K562 (cell line): ENCODE data around the gene SLX4IP. TPM values are rescaled to one million over a fixed set of nuclear protein-coding genes. Genes with fewer than 3 reads are reported as not detected.
A peak's percentile ranks its signal among the peaks of the same experiment; 100 is the strongest.

Source experiments
- ATAC-seq: fragments of 200-7000 bp; cut with Tn5 transposase; 3 replicates; pipeline ENCODE4 v1.9.1; 2020; ENCODE audit warnings: moderate library complexity
- BruUV-seq: library from RNA; stranded (reverse); fragments of 400-500 nt; replicated peaks from 2 replicates; lab custom pipeline; 2021; lab: Mats Ljungman, UMichigan
- CTCF ChIA-PET: fragments of 300-600 bp; formaldehyde crosslinking; extraction: SDS; loops from one replicate; lab custom pipeline; 2021; ENCODE audit warnings: low intra/inter-chr PET ratio; lab: Yijun Ruan, JAX
- POLR2A ChIA-PET: fragments of 300-600, 350-650 bp; sonication (Branson Sonifier 250); formaldehyde crosslinking; extraction: SDS; loops from one replicate; lab custom pipeline; 2021; ENCODE audit warnings: antibody characterized with exemption, inconsistent platforms; lab: Yijun Ruan, JAX
- DNase-seq, 4 experiments: peaks; one replicate each; pipeline versions ENCODE4 v3.0.0 to v3.0.0-alpha.2; 2011 to 2018; ENCODE audit warnings: low spot score in 3 of 4, mixed read lengths in 3 of 4; ENCODE audit errors: extremely low read depth in 1 of 4
- FAIRE-seq: peaks from 2 replicates; lab custom pipeline; 2011; peaks lifted over from hg19 to GRCh38; lab: Jason Lieb, UNC
- H2AFZ ChIP-seq: 2 replicates; pipeline ENCODE4 v1.6.0; 2011; ENCODE audit warnings: low read depth, low read length, control low read depth, inconsistent platforms
- H3K27ac ChIP-seq: fragments of 200-600 bp; 3 replicates; pipeline ENCODE4 v1.8.0; 2011; ENCODE audit warnings: low read depth, mild to moderate bottlenecking, control low read depth, inconsistent platforms, low read length, moderate library complexity, mixed read lengths; ENCODE audit errors: extremely low read depth
- H3K27me3 ChIP-seq, 2 experiments: fragments of 300-600 bp in 1 of 2; 2 replicates in 1 of 2; 3 replicates in 1 of 2; pipeline versions ENCODE4 v1.6.0 to v1.8.0; 2011; ENCODE audit warnings: inconsistent platforms in 2 of 2, low read length in 2 of 2, mild to moderate bottlenecking in 1 of 2, mixed read lengths in 1 of 2, moderate library complexity in 1 of 2; ENCODE audit not compliant: control insufficient read depth in 2 of 2, insufficient read depth in 2 of 2
- H3K36me3 ChIP-seq: fragments of 300-600 bp; 3 replicates; pipeline ENCODE4 v1.8.0; 2011; ENCODE audit warnings: mild to moderate bottlenecking, low read length, inconsistent platforms; ENCODE audit not compliant: control insufficient read depth, insufficient read depth
- H3K4me1 ChIP-seq, 2 experiments: fragments of 200-600 bp in 1 of 2; replicated peaks in 1 of 2; 2 replicates in 1 of 2; 3 replicates in 1 of 2; pipeline versions ENCODE4 v1.5.1 to v1.8.0; 2011; ENCODE audit warnings: inconsistent platforms in 2 of 2, low read length in 2 of 2, mild to moderate bottlenecking in 1 of 2, mixed read lengths in 1 of 2, moderate library complexity in 1 of 2; ENCODE audit not compliant: control insufficient read depth in 2 of 2, insufficient read depth in 2 of 2
- H3K4me2 ChIP-seq: 2 replicates; pipeline ENCODE4 v1.6.1; 2011; ENCODE audit warnings: low read length, control low read depth, inconsistent platforms, mixed read lengths; ENCODE audit not compliant: insufficient read depth
- H3K4me3 ChIP-seq: fragments of 200-600 bp; sonication (generic), shearing (Covaris generic); 2 replicates; pipeline ENCODE4 v1.5.1; 2016; ENCODE audit warnings: control low read depth, inconsistent platforms
- H3K79me2 ChIP-seq: fragments of 200-600 bp; 3 replicates; pipeline ENCODE4 v1.8.0; 2011; ENCODE audit warnings: low read length, inconsistent platforms; ENCODE audit not compliant: control insufficient read depth, insufficient read depth
- H3K9ac ChIP-seq, 2 experiments: 2 replicates each; pipeline versions ENCODE4 v1.6.0 to v1.6.1; 2011; ENCODE audit warnings: low read depth in 2 of 2, low read length in 2 of 2, control low read depth in 1 of 2, inconsistent platforms in 1 of 2, mild to moderate bottlenecking in 1 of 2, mixed read lengths in 1 of 2; ENCODE audit not compliant: insufficient read depth in 1 of 2
- H3K9me1 ChIP-seq: one replicate; pipeline ENCODE4 v1.6.0; 2011; ENCODE audit warnings: inconsistent platforms, mild to moderate bottlenecking, low read length, moderate library complexity; ENCODE audit not compliant: control insufficient read depth, insufficient read depth
- H3K9me3 ChIP-seq: replicated peaks from 2 replicates; pipeline ENCODE4 v1.5.1; 2011; ENCODE audit warnings: low read depth, low read length, inconsistent platforms; ENCODE audit not compliant: control insufficient read depth, insufficient read depth
- H4K20me1 ChIP-seq: replicated peaks from 2 replicates; pipeline ENCODE4 v1.6.1; 2011; ENCODE audit warnings: low read length, inconsistent platforms, mixed read lengths; ENCODE audit not compliant: control insufficient read depth, insufficient read depth
- MEIS2 ChIP-seq: fragments of 450-650 bp; IDR thresholded peaks from 2 replicates; pipeline ENCODE4 v1.6.1; 2014; ENCODE audit warnings: mild to moderate bottlenecking; ENCODE audit not compliant: partially characterized antibody
- NFE2 ChIP-seq: IDR thresholded peaks from 2 replicates; pipeline ENCODE4 v1.6.1; 2014; ENCODE audit warnings: antibody characterized with exemption, low read depth
- NR2C1 ChIP-seq, 2 experiments: fragments of 450-650 bp; IDR thresholded peaks; 2 replicates each; pipeline ENCODE4 v1.6.1; 2017; ENCODE audit warnings: mild to moderate bottlenecking in 2 of 2, antibody characterized with exemption in 1 of 2, inconsistent platforms in 1 of 2, missing compliant biosample characterization in 1 of 2, missing genetic modification characterization in 1 of 2
- PURB ChIP-seq: sonication (generic); formaldehyde crosslinking; IDR thresholded peaks from 2 replicates; pipeline ENCODE4 v1.9.0; 2021; ENCODE audit warnings: low read depth, mild to moderate bottlenecking, missing genetic modification reagents
- WGBS: fragments of 100-300 bp; shearing (Covaris generic); methylation state at CpG from one replicate; pipeline ENCODE4 v1.1.6; 2016; ENCODE audit warnings: low coverage, mixed read lengths; ENCODE audit not compliant: insufficient coverage; ENCODE audit errors: missing lambda C conversion rate; 5-methylcytosine and 5-hydroxymethylcytosine counted together
- in situ Hi-C: fragments of 300-500 bp; cut with MboI; formaldehyde crosslinking; loops from 4 replicates; pipeline ENCODE4 v1.15.0; 2018; ENCODE audit warnings: inconsistent platforms, mixed read lengths
- intact Hi-C: fragments of 100-400 bp; cut with micrococcal nuclease; formaldehyde crosslinking; loops from 2 replicates; pipeline ENCODE4 v1.14.2; 2022
- polyA plus RNA-seq, 8 experiments: library from polyadenylated mRNA; depleted of rRNA in 4 of 8; stranded (reverse) in 5 of 8; unstranded in 3 of 8; fragments of >200 nt; fragmentation: Nextera tagmentation in 2 of 8; fragmentation: Illumina TruSeq in 1 of 8; extraction: Ambion mirVana in 2 of 8; extraction: Trizol in 1 of 8; gene quantifications; 2 replicates each; pipeline versions ENCODE4 v1.2.1 to v1.2.3, GENCODE V29; 2011 to 2014; ENCODE audit warnings: inconsistent platforms in 1 of 8, missing spikeins in 1 of 8
- total RNA-seq, 7 experiments: library from RNA; depleted of rRNA in 6 of 7; stranded (reverse); fragments of >200 nt in 6 of 7; fragmentation: Illumina TruSeq in 2 of 7; extraction: Trizol in 2 of 7; gene quantifications; 2 replicates each; pipeline versions ENCODE4 v1.2.1 to v1.2.3, GENCODE V29; 2011 to 2021; ENCODE audit warnings: low replicate concordance in 1 of 7
- TF ChIP-seq, protein P1 (sequence below): sonication (generic); formaldehyde crosslinking; IDR thresholded peaks from 2 replicates; pipeline ENCODE4 v1.8.1; 2023; ENCODE audit warnings: mild to moderate bottlenecking, missing genetic modification reagents
- TF ChIP-seq, protein P2 (sequence below): sonication (generic); formaldehyde crosslinking; IDR thresholded peaks from 2 replicates; pipeline ENCODE4 v1.8.0; 2023; ENCODE audit warnings: mild to moderate bottlenecking, missing genetic modification reagents
- TF ChIP-seq, protein P3 (sequence below), 2 experiments: IDR thresholded peaks in 1 of 2; conservative IDR thresholded peaks in 1 of 2; 2 replicates each; pipeline ENCODE4 v1.6.1; 2016; ENCODE audit warnings: low read depth in 2 of 2, mild to moderate bottlenecking in 1 of 2, missing compliant biosample characterization in 1 of 2, missing genetic modification characterization in 1 of 2, moderate library complexity in 1 of 2

The SLX4IP gene
- total and polyA plus RNA-seq, 9 of the 15 experiments (the other 6 are each of a cell fraction or from before 2014, with no cell fraction given), result 1.5 to 5.9 (median 3.5) TPM

DNA sequence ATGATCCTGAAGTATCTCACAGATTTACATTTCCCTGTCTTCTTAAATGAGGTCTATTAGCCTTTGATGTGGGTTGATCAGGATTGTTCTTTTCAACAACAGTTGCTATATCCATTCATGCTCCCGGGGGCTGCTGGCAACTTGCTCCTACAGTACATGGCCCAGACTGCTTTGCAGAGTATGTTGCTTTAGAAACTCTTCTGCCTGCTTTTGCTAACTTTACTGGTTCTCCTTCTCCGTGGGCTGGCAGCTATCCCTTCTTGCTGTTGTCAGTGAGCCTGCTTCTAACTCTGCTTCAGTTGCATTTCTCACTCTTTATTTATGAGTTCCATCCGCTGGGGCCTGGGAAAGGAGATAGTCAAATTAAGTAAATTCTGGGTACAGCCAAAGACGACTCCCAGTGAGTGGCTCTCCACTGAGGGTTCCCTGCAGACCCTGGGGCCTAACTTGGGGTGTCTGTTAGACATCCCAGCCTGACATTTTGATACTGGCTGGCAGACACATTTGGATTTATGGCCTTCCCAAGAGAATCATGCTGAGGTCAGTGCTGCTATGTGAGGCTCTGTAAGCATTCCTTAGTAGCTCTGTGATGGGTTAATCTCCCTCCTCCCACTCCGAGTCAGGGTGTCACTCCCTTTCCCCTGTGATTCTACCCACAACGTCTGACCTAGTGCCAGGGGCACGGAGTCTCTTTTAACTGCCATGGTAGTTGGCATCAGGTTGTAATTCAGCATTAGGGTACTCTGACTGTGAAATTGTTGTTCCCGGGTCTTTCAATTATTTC, 73.6 kb downstream of the SLX4IP start:
- H3K79me2 ChIP-seq, result peaks cover 29% of the 10 kb centered on the region; the same call in 2 of the 3 replicates
- 20% methylated on average over 8 of the region's 8 CpGs for WGBS
- DNase-seq (peak in 1 of 4 experiments; percentile 34), ATAC-seq (0 out of 3 replicates have a peak, but pooled peaks have one; percentile 6), FAIRE-seq (peak; percentile 11)
- ChIA-PET POLR2A (interaction anchor here (0.6 kb wide), 1 partner anchor 18 kb away, joined by 3 read pairs; no protein-coding TSS in a partner anchor), CTCF (no interaction called here)
- in situ Hi-C loops (no loop called here), intact Hi-C loops (no loop called here)
- no peaks in the 10 kb centered on the region for H3K27me3 ChIP-seq
- no peaks in the 10 kb centered on the region for H4K20me1 ChIP-seq
- peak overlapping the region; percentile 17; the same call in 1 of the 2 replicates for H2AFZ ChIP-seq
- H3K36me3 ChIP-seq, result no peaks in the 10 kb centered on the region
- no peak overlapping the region for H3K4me3 ChIP-seq
- peak overlapping the region; percentile 59; the same call in 2 of the 3 replicates for H3K27ac ChIP-seq
- peak overlapping the region; percentile 39 for H3K4me2 ChIP-seq
- no TSS peak for BruUV-seq
- H3K9me1 ChIP-seq, result no peaks in the 10 kb centered on the region
- no peak overlapping the region; a peak in 1 of 4 replicates for H3K9ac ChIP-seq
- H3K9me3 ChIP-seq, result no peaks in the 10 kb centered on the region
- H3K4me1 ChIP-seq, result peaks cover 15 to 57% of the 10 kb centered on the region in 2 experiments; a peak in 4 of 5 replicates
- TF ChIP-seq NFE2 (no peak), PURB (CRISPR knock-in tag) (no peak), MEIS2 (peak; percentile 73), NR2C1 (IDR thresholded peaks at IDR 0.05) (no peak), NR2C1 (tag; IDR thresholded peaks at IDR 0.05) (no peak)
- TF ChIP-seq, protein P1, sequence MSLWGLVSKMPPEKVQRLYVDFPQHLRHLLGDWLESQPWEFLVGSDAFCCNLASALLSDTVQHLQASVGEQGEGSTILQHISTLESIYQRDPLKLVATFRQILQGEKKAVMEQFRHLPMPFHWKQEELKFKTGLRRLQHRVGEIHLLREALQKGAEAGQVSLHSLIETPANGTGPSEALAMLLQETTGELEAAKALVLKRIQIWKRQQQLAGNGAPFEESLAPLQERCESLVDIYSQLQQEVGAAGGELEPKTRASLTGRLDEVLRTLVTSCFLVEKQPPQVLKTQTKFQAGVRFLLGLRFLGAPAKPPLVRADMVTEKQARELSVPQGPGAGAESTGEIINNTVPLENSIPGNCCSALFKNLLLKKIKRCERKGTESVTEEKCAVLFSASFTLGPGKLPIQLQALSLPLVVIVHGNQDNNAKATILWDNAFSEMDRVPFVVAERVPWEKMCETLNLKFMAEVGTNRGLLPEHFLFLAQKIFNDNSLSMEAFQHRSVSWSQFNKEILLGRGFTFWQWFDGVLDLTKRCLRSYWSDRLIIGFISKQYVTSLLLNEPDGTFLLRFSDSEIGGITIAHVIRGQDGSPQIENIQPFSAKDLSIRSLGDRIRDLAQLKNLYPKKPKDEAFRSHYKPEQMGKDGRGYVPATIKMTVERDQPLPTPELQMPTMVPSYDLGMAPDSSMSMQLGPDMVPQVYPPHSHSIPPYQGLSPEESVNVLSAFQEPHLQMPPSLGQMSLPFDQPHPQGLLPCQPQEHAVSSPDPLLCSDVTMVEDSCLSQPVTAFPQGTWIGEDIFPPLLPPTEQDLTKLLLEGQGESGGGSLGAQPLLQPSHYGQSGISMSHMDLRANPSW (CRISPR knock-in tag), result no peak
- TF ChIP-seq, protein P2, sequence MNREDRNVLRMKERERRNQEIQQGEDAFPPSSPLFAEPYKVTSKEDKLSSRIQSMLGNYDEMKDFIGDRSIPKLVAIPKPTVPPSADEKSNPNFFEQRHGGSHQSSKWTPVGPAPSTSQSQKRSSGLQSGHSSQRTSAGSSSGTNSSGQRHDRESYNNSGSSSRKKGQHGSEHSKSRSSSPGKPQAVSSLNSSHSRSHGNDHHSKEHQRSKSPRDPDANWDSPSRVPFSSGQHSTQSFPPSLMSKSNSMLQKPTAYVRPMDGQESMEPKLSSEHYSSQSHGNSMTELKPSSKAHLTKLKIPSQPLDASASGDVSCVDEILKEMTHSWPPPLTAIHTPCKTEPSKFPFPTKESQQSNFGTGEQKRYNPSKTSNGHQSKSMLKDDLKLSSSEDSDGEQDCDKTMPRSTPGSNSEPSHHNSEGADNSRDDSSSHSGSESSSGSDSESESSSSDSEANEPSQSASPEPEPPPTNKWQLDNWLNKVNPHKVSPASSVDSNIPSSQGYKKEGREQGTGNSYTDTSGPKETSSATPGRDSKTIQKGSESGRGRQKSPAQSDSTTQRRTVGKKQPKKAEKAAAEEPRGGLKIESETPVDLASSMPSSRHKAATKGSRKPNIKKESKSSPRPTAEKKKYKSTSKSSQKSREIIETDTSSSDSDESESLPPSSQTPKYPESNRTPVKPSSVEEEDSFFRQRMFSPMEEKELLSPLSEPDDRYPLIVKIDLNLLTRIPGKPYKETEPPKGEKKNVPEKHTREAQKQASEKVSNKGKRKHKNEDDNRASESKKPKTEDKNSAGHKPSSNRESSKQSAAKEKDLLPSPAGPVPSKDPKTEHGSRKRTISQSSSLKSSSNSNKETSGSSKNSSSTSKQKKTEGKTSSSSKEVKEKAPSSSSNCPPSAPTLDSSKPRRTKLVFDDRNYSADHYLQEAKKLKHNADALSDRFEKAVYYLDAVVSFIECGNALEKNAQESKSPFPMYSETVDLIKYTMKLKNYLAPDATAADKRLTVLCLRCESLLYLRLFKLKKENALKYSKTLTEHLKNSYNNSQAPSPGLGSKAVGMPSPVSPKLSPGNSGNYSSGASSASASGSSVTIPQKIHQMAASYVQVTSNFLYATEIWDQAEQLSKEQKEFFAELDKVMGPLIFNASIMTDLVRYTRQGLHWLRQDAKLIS (CRISPR knock-in tag), result no peak
- TF ChIP-seq, protein P3, sequence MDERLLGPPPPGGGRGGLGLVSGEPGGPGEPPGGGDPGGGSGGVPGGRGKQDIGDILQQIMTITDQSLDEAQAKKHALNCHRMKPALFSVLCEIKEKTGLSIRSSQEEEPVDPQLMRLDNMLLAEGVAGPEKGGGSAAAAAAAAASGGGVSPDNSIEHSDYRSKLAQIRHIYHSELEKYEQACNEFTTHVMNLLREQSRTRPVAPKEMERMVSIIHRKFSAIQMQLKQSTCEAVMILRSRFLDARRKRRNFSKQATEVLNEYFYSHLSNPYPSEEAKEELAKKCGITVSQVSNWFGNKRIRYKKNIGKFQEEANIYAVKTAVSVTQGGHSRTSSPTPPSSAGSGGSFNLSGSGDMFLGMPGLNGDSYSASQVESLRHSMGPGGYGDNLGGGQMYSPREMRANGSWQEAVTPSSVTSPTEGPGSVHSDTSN (CRISPR knock-in tag; IDR thresholded peaks at IDR 0.05; ENCODE audit: low read depth), result no peak
- TF ChIP-seq, protein P3 (tag; conservative IDR thresholded peaks at IDR 0.05; ENCODE audit: low read depth), result peak; percentile 57
